WERI-Rb-1 (cell line): ENCODE measurements around the gene CCDC137.

ENCODE experiments used
- DNase-seq: peaks from one replicate; pipeline ENCODE4 v3.0.0-alpha.2; 2020
- H3K27ac ChIP-seq: fragments of 250-450 bp; sonication (Bioruptor Pico); 2 replicates; pipeline ENCODE4 v1.5.1; 2020; ENCODE audit warnings: mild to moderate bottlenecking, moderate library complexity
- H3K27me3 ChIP-seq: fragments of 250-450 bp; sonication (Bioruptor Pico); 2 replicates; pipeline ENCODE4 v1.5.1; 2021; ENCODE audit warnings: mild to moderate bottlenecking, low read depth, moderate library complexity; ENCODE audit not compliant: insufficient read depth, severe bottlenecking
- H3K36me3 ChIP-seq: fragments of 250-450 bp; sonication (Bioruptor Pico); 2 replicates; pipeline ENCODE4 v1.5.1; 2020; ENCODE audit warnings: mild to moderate bottlenecking, moderate library complexity
- H3K4me3 ChIP-seq: 2 replicates; pipeline ENCODE4 v1.5.1; 2011; ENCODE audit warnings: low read depth, mild to moderate bottlenecking, control low read depth, low read length
- H3K9me3 ChIP-seq: fragments of 250-450 bp; sonication (Bioruptor Pico); 2 replicates; pipeline ENCODE4 v1.5.1; 2021; ENCODE audit warnings: mild to moderate bottlenecking, moderate library complexity; ENCODE audit not compliant: severe bottlenecking
- CTCF ChIP-seq: IDR thresholded peaks from 2 replicates; pipeline ENCODE4 v1.5.1; 2011; ENCODE audit warnings: low read depth, mild to moderate bottlenecking, control low read depth, inconsistent platforms, low read length

Gene CCDC137

GRCh38 chr17:81648013-81648706, 18.4 kb upstream of the CCDC137 start:
- no peaks in the 10 kb centered on the region for H3K27me3 ChIP-seq
- DNase-seq = no peak
- peaks cover 11% of the 10 kb centered on the region for H3K9me3 ChIP-seq
- no peak for TF ChIP-seq CTCF
- H3K36me3 ChIP-seq = no peaks in the 10 kb centered on the region
- no peak overlapping the region for H3K27ac ChIP-seq
- H3K4me3 ChIP-seq = no peak overlapping the region

- Histone ChIP-seq H3K4me3 (no peak overlapping the region), H3K27me3 (no peaks in the 10 kb centered on the region), H3K27ac (no peak overlapping the region), H3K36me3 (no peaks in the 10 kb centered on the region), H3K9me3 (peaks cover 11% of the 10 kb centered on the region)
- no peak for DNase-seq
- no peak for TF ChIP-seq CTCF
Observed at GRCh38 chr17:81648707-81649085, 17.8 kb upstream of the CCDC137 start.

GRCh38 chr17:81650951-81651350, 15.6 kb upstream of the CCDC137 start:
- Histone ChIP-seq H3K27me3 (no peaks in the 10 kb centered on the region), H3K9me3 (peaks cover 11% of the 10 kb centered on the region), H3K4me3 (no peak overlapping the region), H3K36me3 (no peaks in the 10 kb centered on the region), H3K27ac (no peak overlapping the region; the same call in 1 of the 2 replicates)
- TF ChIP-seq CTCF = no peak
- no peak for DNase-seq

GRCh38 chr17:81651692-81652091, 14.8 kb upstream of the CCDC137 start:
- Histone ChIP-seq H3K27ac (no peak overlapping the region), H3K36me3 (no peaks in the 10 kb centered on the region), H3K9me3 (peaks cover 11% of the 10 kb centered on the region), H3K4me3 (no peak overlapping the region), H3K27me3 (no peaks in the 10 kb centered on the region)
- TF ChIP-seq CTCF = no peak
- no peak for DNase-seq

GRCh38 chr17:81652906-81653771, 13.4 kb upstream of the CCDC137 start:
- Histone ChIP-seq H3K36me3 (no peaks in the 10 kb centered on the region), H3K4me3 (no peak overlapping the region), H3K27me3 (no peaks in the 10 kb centered on the region), H3K27ac (peak overlapping the region; percentile 1; the same call in 1 of the 2 replicates), H3K9me3 (peaks cover 11% of the 10 kb centered on the region)
- TF ChIP-seq CTCF = no peak
- DNase-seq = no peak
